B cell (primary cell): ENCODE measurements around the gene FRMD4B.

Experiments used
- CTCF ChIP-seq: fragments of 200-600 bp; IDR thresholded peaks from one replicate; pipeline ENCODE4 v1.8.0; 2022; ENCODE audit warnings: antibody characterized with exemption, mild to moderate bottlenecking
- EZH2 ChIP-seq: IDR thresholded peaks from 2 replicates; pipeline ENCODE4 v1.6.1; 2012; ENCODE audit warnings: borderline replicate concordance, low read depth, mild to moderate bottlenecking, moderate library complexity, low read length; ENCODE audit not compliant: insufficient read depth, poor library complexity, severe bottlenecking

GRCh38 chr3:69409011-69409410 lies 23.1 kb upstream of the FRMD4B start:
- TF ChIP-seq CTCF (no peak), EZH2 (no peak)
